Measurements from ENCODE around the gene RIMBP3C.
"Not testable (repeated sequence)": the region's sequence is repeated elsewhere in the genome, so short reads cannot be mapped to it uniquely, and the experiment has no call there.

DNA sequence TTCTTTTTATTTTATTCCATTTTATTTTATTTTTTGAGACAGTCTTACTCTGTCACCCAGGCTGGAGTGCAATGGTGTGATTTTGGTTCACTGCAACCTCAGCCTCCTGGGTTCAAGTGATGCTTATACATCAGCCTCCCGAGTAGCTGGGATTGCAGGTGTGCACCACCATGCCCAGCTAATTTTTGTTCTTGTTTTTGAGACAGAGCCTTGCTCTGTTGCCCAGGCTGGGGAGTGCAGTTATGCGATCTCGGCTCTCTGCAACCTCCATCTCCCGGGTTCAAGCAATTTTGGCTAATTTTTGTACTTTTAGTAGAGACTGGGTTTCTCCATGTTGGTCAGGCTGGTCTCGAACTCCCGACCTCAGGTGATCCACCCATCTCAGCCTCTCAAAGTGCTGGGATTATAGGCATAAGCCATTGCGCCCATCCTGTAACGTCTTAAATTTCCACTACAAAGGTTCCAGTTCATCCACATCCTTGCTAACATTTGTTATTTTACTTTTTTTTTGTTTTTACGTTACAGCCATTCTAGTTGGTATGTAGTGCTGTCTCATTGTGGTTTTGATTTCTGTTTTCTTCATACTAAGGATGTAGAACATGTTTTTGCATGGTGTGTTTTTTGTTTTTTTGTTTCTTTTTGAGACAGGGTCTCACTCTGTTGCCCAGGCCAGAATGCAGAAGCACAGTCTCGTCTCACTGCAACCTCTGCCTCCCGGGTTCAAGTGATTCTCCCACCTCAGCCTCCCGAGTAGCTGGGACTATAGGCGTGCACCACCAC is 45.3 kb upstream of the RIMBP3C start:
- TF ChIP-seq, protein P1, sequence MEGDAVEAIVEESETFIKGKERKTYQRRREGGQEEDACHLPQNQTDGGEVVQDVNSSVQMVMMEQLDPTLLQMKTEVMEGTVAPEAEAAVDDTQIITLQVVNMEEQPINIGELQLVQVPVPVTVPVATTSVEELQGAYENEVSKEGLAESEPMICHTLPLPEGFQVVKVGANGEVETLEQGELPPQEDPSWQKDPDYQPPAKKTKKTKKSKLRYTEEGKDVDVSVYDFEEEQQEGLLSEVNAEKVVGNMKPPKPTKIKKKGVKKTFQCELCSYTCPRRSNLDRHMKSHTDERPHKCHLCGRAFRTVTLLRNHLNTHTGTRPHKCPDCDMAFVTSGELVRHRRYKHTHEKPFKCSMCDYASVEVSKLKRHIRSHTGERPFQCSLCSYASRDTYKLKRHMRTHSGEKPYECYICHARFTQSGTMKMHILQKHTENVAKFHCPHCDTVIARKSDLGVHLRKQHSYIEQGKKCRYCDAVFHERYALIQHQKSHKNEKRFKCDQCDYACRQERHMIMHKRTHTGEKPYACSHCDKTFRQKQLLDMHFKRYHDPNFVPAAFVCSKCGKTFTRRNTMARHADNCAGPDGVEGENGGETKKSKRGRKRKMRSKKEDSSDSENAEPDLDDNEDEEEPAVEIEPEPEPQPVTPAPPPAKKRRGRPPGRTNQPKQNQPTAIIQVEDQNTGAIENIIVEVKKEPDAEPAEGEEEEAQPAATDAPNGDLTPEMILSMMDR (IDR thresholded peaks at IDR 0.05), result not testable (repeated sequence)
- not testable (repeated sequence) for TF ChIP-seq POLR2A (IDR thresholded peaks at IDR 0.05)
